DMS53 treated with DMSO at 0.1 percent for 48 hours (cell line): ENCODE results near the gene SLC25A47.

Source experiments
- DNase-seq: peaks from one replicate; lab custom pipeline; 2025; ENCODE audit not compliant: unreplicated experiment; lab: John Stamatoyannopoulos, UW

The SLC25A47 gene

GRCh38 chr14:100322138-100322957, 791 bp upstream of the SLC25A47 start:
- no peak for DNase-seq

DNA sequence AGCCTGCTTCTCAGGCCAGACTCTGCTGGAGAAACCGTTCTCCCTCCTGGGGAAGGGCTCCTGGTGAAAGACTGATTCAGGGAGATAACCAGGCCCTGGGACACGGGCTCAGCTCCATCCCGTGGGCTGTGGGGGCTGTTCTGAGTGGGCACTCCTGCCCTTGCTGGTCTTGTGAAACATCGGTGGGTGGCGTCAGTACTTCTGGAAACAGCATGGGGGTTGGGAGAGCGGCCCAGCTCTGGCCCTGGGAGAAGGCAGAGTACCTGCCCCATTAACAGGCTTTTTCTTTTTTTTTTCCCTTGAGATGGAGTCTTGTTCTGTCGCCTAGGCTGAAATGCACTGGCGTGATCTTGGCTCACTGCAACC, 786 bp downstream of the SLC25A47 start:
- DNase-seq = no peak

DNA sequence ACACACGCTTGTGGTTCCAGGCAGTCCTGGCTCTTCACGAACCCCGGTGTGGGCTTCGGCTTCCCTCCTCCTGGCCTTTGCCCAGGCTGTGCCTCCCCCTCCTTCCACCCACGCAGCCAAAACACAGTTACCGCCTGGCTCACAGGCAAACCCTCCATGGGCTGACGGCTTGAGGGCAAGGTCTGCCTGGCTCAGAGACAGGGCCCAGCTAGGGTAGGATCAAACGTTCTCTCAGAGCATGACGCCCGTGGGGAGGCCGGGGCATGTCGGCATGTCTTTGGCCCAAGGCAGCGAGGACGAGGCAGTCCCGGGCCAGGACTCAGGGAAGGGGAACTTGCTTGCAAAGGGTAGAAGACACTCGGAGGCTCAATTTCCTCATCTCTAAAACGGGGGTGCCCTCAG, 2.1 kb downstream of the SLC25A47 start:
- no peak for DNase-seq

- no peak for DNase-seq
Measured at GRCh38 chr14:100325958-100326357, 2.8 kb downstream of the SLC25A47 start.

- no peak for DNase-seq
Measured at GRCh38 chr14:100327128-100327527, 4.0 kb downstream of the SLC25A47 start.

DNA sequence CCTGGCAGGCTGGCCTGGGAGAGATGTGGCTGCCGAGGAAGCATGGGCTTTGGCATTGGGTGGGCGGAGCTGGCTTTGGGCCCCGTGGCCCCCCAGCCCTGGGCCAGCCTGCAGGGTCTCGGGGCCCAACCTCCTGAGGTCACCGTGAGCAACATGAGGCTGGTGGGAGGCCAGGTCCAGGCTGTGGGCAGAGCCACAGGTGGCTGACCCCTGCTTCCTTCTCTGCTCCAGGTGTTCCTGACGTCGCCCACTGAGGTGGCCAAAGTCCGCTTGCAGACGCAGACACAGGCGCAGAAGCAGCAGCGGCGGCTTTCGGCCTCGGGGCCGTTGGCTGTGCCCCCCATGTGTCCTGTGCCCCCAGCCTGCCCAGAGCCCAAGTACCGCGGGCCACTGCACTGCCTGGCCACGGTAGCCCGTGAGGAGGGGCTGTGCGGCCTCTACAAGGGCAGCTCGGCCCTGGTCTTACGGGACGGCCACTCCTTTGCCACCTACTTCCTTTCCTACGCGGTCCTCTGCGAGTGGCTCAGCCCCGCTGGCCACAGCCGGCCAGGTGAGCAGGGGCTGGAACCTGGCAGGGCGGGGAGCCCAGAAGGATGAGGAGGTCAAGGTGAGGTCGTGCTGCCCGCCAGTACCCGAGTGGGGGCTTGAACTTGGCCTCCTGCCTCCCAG, 5.5 kb downstream of the SLC25A47 start:
- DNase-seq = peak; percentile 3

DNA sequence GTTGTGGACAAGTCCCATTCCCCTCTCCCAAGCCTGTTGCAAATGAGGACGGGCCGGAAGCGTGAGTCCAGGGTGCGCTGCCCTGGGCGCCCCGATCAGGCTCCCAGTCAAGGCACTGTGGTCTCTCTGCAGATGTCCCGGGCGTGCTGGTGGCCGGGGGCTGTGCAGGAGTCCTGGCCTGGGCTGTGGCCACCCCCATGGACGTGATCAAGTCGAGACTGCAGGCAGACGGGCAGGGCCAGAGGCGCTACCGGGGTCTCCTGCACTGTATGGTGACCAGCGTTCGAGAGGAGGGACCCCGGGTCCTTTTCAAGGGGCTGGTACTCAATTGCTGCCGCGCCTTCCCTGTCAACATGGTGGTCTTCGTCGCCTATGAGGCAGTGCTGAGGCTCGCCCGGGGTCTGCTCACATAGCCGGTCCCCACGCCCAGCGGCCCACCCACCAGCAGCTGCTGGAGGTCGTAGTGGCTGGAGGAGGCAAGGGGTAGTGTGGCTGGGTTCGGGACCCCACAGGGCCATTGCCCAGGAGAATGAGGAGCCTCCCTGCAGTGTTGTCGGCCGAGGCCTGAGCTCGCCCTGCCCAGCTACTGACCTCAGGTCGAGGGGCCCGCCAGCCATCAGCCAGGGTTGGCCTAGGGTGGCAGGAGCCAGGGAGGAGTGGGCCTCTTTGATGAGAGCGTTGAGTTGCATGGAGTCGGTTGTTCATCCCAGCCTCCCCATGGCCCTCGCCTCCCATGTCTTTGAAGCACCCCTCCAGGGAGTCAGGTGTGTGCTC, 6.3 kb downstream of the SLC25A47 start:
- DNase-seq = no peak

- DNase-seq = no peak
Measured at GRCh38 chr14:100330007-100330344, 6.8 kb downstream of the SLC25A47 start.

GRCh38 chr14:100330388-100330931, 7.3 kb downstream of the SLC25A47 start:
- no peak for DNase-seq

DNA sequence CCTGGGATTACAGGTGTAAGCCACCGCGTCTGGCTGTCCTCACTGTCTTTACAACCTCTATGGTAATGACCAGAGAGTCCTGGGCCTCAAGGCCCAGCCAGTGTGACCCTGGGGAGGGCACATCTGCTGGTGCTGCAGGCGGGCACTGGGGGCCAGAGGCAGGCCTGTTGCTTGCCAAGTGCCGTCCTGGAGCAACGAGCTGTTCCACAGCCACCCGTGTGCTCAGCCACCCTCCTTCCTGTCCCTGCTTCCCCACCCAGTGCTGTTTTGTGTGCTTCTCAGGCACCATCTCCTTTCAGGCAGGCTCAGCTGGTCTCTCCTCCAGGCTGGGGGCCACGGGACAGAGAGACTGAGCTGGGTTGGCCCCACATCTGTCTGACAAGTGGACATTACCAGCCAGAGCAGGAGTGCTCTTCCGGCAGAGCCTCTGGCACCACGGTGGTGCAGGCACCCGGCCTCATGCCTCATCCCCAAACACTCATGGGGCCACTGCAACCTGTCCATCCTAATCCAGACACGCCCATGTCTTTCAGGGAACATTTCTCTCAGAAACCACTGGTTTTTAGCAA, 9.0 kb downstream of the SLC25A47 start:
- DNase-seq = peak; percentile 12

GRCh38 chr14:100332797-100333196, 9.7 kb downstream of the SLC25A47 start:
- peak; percentile 51 for DNase-seq

DNA sequence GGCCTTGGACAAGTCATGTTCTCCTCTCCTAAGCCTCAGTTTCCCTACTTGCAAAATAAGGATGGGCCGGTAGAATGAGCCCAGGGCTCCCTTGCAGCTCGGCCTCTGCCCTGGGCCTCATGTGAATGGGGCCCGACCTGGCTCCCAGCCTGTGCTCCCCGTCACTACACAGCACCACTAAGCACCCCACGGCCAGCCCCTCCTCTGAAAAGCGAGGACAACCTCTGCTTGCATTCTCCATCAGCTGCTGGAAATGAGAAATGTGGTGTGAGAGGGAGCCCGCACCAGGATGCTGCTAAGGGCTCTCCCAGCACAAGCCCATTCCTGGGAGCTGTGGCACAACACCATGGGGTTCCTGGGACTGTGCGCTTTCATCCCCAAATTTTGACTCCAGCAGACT, 10.2 kb downstream of the SLC25A47 start:
- DNase-seq = no peak

GRCh38 chr14:100333827-100334226, 10.7 kb downstream of the SLC25A47 start:
- no peak for DNase-seq

GRCh38 chr14:100334904-100335303, 11.8 kb downstream of the SLC25A47 start:
- no peak for DNase-seq

GRCh38 chr14:100336618-100337530, 13.7 kb downstream of the SLC25A47 start:
- no peak for DNase-seq

- DNase-seq = no peak
Measured at GRCh38 chr14:100339766-100340422, 16.8 kb downstream of the SLC25A47 start.

DNA sequence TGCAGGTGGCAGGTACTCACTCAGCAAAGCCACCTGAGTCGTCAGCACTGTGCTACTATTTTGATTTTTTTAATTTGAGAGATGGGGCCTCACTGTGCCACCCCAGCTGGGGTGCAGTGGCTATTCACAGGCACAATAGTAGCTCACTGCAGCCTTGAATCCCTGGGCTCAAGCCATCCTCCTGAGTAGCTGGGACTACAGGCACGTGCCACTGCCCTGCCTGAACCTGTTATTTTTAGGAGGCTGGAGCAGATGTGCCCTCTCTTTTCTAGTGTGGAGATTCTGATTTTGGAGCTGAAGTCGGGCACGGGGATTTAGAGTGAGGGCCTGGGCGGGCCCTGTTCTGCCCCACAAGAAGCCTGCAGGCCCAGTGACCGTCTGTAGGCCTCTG, 17.3 kb downstream of the SLC25A47 start:
- no peak for DNase-seq

DNA sequence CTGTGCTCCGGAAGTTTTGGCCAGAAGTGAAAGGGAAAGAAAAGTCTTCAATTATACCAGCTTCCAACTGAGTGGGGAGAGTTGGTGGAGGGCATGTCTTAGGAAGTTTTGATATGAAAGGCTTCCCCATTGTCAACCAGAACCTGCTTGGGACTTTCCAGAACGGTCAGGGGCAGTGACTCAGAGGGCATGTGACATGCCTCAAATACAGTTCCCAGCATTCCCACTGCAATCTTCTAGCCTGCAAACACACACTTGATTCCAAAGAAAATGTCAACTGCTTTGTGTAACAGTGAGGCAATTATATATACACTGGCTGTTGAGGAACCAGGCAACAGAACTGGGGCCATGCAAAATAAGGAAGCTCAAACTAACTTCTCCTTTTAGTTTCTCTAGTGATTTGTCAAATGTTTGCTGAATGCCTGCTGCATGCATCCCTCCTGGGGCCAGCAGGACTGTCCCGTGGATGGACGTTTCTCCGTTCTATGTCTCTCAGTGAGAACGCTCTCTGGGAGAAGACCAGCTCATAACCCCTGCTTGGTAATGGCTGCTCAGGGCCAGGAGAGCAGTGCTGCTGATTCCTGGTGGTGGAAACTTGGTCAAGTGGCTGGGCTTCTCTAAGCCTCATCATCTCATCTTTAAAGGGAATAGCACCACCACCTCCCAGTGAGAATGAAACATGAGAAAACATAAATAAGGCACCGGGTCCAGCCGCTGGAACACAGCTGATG, 18.3 kb downstream of the SLC25A47 start:
- no peak for DNase-seq

DNA sequence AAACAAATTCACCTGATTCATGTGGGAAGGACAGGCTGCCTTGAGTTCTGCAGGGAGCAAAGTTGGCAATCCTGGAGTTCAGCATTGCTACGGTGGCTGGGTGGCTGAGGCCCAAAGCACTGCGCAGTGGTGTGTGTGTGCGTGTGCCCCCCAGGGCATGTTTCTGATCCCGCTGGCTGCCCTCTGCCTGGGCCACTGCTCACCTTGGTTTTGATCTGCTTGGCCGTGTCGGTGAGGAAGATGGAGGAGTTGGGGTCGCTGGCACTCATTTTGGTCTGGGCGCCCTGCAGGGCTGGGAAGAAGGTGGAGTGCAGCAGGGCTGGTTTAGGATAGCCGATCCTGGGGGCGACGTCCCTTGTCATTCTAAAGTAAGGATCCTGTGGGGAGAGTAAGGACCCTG, 19.1 kb downstream of the SLC25A47 start:
- DNase-seq = no peak
